Astrocyte (in vitro differentiated cells and primary cell): ENCODE results near the gene SHISA3. TPM values are rescaled to one million over a fixed set of nuclear protein-coding genes. Genes with fewer than 3 reads are reported as not detected.

Experiments used
- DNase-seq: peaks from one replicate; pipeline ENCODE4 v3.0.0-alpha.2; 2010; ENCODE audit warnings: low read depth
- FAIRE-seq: peaks from 2 replicates; lab custom pipeline; 2011; peaks lifted over from hg19 to GRCh38; lab: Jason Lieb, UNC
- H2AFZ ChIP-seq: 2 replicates; pipeline ENCODE4 v1.6.0; 2012; ENCODE audit warnings: low read depth, low read length, inconsistent platforms
- H3K27ac ChIP-seq: 2 replicates; pipeline ENCODE4 v1.5.1; 2011; ENCODE audit warnings: low read depth, low read length, inconsistent platforms
- H3K27me3 ChIP-seq: 2 replicates; pipeline ENCODE4 v1.6.0; 2011; ENCODE audit warnings: low read length, inconsistent platforms; ENCODE audit not compliant: insufficient read depth
- H3K36me3 ChIP-seq: 2 replicates; pipeline ENCODE4 v1.5.1; 2011; ENCODE audit warnings: low read length, inconsistent platforms; ENCODE audit not compliant: insufficient read depth
- H3K4me1 ChIP-seq: 2 replicates; pipeline ENCODE4 v1.5.1; 2011; ENCODE audit warnings: low read length, inconsistent platforms; ENCODE audit not compliant: insufficient read depth
- H3K4me2 ChIP-seq: 2 replicates; pipeline ENCODE4 v1.6.0; 2012; ENCODE audit warnings: low read length, inconsistent platforms
- H3K4me3 ChIP-seq: 2 replicates; pipeline ENCODE4 v1.5.1; 2011; ENCODE audit warnings: low read depth, mild to moderate bottlenecking, low read length, inconsistent platforms; ENCODE audit not compliant: insufficient read depth
- H3K79me2 ChIP-seq: 2 replicates; pipeline ENCODE4 v1.6.0; 2012; ENCODE audit warnings: mild to moderate bottlenecking, low read length, inconsistent platforms; ENCODE audit not compliant: insufficient read depth
- H3K9ac ChIP-seq: 2 replicates; pipeline ENCODE4 v1.6.0; 2012; ENCODE audit warnings: mild to moderate bottlenecking, low read length, inconsistent platforms
- H3K9me3 ChIP-seq: 2 replicates; pipeline ENCODE4 v1.5.1; 2012; ENCODE audit warnings: low read depth, mild to moderate bottlenecking, low read length, inconsistent platforms; ENCODE audit not compliant: insufficient read depth
- H4K20me1 ChIP-seq: 2 replicates; pipeline ENCODE4 v1.6.0; 2012; ENCODE audit warnings: low read length, inconsistent platforms; ENCODE audit not compliant: insufficient read depth
- H3K27ac Mint-ChIP-seq: one replicate; pipeline ENCODE4 v1.8.0; 2021; ENCODE audit warnings: mild to moderate bottlenecking, mixed read lengths; ENCODE audit not compliant: unreplicated experiment
- H3K27me3 Mint-ChIP-seq: one replicate; pipeline ENCODE4 v1.8.0; 2021; ENCODE audit warnings: low read depth, mixed read lengths; ENCODE audit not compliant: unreplicated experiment
- H3K36me3 Mint-ChIP-seq: one replicate; pipeline ENCODE4 v1.8.0; 2021; ENCODE audit warnings: low read depth, mixed read lengths; ENCODE audit not compliant: unreplicated experiment
- H3K4me1 Mint-ChIP-seq: one replicate; pipeline ENCODE4 v1.8.0; 2021; ENCODE audit warnings: low read depth, mixed read lengths; ENCODE audit not compliant: unreplicated experiment
- H3K4me3 Mint-ChIP-seq: one replicate; pipeline ENCODE4 v1.8.0; 2021; ENCODE audit warnings: mild to moderate bottlenecking, moderate library complexity, mixed read lengths; ENCODE audit not compliant: unreplicated experiment
- H3K9me3 Mint-ChIP-seq: one replicate; pipeline ENCODE4 v1.8.0; 2021; ENCODE audit warnings: mild to moderate bottlenecking, mixed read lengths; ENCODE audit not compliant: unreplicated experiment
- EZH2 ChIP-seq: IDR thresholded peaks from 2 replicates; pipeline ENCODE4 v1.6.1; 2012; ENCODE audit warnings: mild to moderate bottlenecking, low read length, inconsistent platforms; ENCODE audit not compliant: insufficient read depth
- total RNA-seq: library from RNA; stranded (reverse); gene quantifications from 2 replicates; pipeline ENCODE4 v1.2.1, GENCODE V29; 2021
- TF ChIP-seq, protein P1 (sequence below): IDR thresholded peaks from 2 replicates; pipeline ENCODE4 v1.5.1; 2011; ENCODE audit warnings: low read depth, mild to moderate bottlenecking, inconsistent platforms, low read length, moderate library complexity; ENCODE audit not compliant: insufficient read depth

Gene SHISA3
- total RNA-seq, 1 donor from 2014 or later: not detected

- Histone ChIP-seq H3K4me2 (no peak overlapping the region), H3K4me1 (peaks cover 5% of the 10 kb centered on the region), H3K36me3 (no peaks in the 10 kb centered on the region), H3K9ac (no peak overlapping the region), H2AFZ (no peak overlapping the region), H3K4me3 (no peak overlapping the region), H3K79me2 (no peaks in the 10 kb centered on the region), H3K27me3 (peaks cover 25% of the 10 kb centered on the region), H3K9me3 (no peaks in the 10 kb centered on the region), H4K20me1 (no peaks in the 10 kb centered on the region), H3K27ac (no peak overlapping the region)
- Mint-ChIP-seq H3K36me3 (no peaks in the 10 kb centered on the region), H3K9me3 (no peaks in the 10 kb centered on the region), H3K4me3 (no peak overlapping the region), H3K4me1 (peaks cover 4% of the 10 kb centered on the region), H3K27me3 (peaks cover 37% of the 10 kb centered on the region), H3K27ac (no peak overlapping the region)
- FAIRE-seq: no peak
- TF ChIP-seq, protein P1, sequence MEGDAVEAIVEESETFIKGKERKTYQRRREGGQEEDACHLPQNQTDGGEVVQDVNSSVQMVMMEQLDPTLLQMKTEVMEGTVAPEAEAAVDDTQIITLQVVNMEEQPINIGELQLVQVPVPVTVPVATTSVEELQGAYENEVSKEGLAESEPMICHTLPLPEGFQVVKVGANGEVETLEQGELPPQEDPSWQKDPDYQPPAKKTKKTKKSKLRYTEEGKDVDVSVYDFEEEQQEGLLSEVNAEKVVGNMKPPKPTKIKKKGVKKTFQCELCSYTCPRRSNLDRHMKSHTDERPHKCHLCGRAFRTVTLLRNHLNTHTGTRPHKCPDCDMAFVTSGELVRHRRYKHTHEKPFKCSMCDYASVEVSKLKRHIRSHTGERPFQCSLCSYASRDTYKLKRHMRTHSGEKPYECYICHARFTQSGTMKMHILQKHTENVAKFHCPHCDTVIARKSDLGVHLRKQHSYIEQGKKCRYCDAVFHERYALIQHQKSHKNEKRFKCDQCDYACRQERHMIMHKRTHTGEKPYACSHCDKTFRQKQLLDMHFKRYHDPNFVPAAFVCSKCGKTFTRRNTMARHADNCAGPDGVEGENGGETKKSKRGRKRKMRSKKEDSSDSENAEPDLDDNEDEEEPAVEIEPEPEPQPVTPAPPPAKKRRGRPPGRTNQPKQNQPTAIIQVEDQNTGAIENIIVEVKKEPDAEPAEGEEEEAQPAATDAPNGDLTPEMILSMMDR: no peak
- TF ChIP-seq EZH2: no peak
- DNase-seq: no peak
Measured at GRCh38 chr4:42392436-42392835, 4.9 kb upstream of the SHISA3 start.

DNA sequence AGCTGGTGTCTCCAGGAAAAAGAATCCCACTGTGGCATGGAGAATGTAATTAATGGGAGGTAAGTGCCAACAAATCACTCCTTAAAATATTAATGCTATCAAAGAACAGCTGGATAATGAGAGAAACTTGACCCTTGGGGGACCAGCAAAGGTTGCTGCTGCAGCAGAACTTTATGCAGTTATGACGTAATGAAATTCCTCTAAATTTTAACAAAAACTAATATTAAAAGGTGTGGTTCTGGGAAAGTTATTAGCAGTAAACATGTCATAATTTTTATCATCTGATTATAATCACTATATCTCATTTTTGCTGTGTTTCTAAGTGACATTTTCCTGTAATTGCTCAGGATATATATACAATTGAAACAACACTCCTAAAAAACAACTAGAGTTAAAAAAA is 1.7 kb upstream of the SHISA3 start:
- Histone ChIP-seq H3K4me1 (peaks cover 18% of the 10 kb centered on the region), H3K27me3 (peaks cover 46% of the 10 kb centered on the region), H3K4me3 (no peak overlapping the region), H3K4me2 (no peak overlapping the region), H2AFZ (no peak overlapping the region), H3K27ac (no peak overlapping the region), H3K79me2 (no peaks in the 10 kb centered on the region), H3K9ac (no peak overlapping the region), H4K20me1 (no peaks in the 10 kb centered on the region), H3K36me3 (no peaks in the 10 kb centered on the region), H3K9me3 (no peaks in the 10 kb centered on the region)
- TF ChIP-seq, protein P1: no peak
- TF ChIP-seq EZH2: no peak
- H3K4me3 Mint-ChIP-seq: no peak overlapping the region
- DNase-seq: no peak
- H3K9me3 Mint-ChIP-seq: no peaks in the 10 kb centered on the region
- H3K36me3 Mint-ChIP-seq: no peaks in the 10 kb centered on the region
- no peak for FAIRE-seq
- H3K27ac Mint-ChIP-seq: no peak overlapping the region
- H3K4me1 Mint-ChIP-seq: peaks cover 5% of the 10 kb centered on the region
- H3K27me3 Mint-ChIP-seq: peaks cover 55% of the 10 kb centered on the region

DNA sequence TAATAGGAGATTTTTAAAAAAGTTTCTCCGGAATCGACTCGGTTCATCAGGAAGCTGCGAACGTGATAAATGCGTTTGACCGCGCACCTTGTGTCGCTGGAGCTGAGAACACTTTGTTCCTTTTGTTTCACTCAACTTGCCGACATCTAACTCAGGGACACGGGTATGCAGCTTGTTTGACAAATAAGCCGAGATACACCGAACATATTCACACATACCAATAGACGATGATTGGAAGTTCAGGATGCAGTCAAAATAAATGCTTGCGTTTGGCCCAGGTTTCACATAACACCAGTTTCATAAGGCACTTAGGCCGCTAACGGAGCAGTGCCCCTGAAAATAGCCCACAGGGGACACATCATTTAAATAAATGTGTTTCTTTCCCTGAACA is 932 bp upstream of the SHISA3 start:
- DNase-seq: no peak
- Histone ChIP-seq H3K4me3 (peak overlapping the region; percentile 53), H3K27ac (no peak overlapping the region), H4K20me1 (no peaks in the 10 kb centered on the region), H3K9me3 (no peaks in the 10 kb centered on the region), H3K9ac (no peak overlapping the region), H3K27me3 (peaks cover 49% of the 10 kb centered on the region), H2AFZ (peak overlapping the region; percentile 83), H3K4me1 (peaks cover 18% of the 10 kb centered on the region), H3K79me2 (no peaks in the 10 kb centered on the region), H3K4me2 (peak overlapping the region; percentile 86), H3K36me3 (no peaks in the 10 kb centered on the region)
- Mint-ChIP-seq H3K27ac (no peak overlapping the region), H3K27me3 (peaks cover 61% of the 10 kb centered on the region), H3K9me3 (no peaks in the 10 kb centered on the region), H3K36me3 (no peaks in the 10 kb centered on the region), H3K4me1 (peaks cover 5% of the 10 kb centered on the region), H3K4me3 (peak overlapping the region; percentile 82)
- TF ChIP-seq EZH2: no peak
- TF ChIP-seq, protein P1: no peak
- FAIRE-seq: no peak
